Esophagus (tissue), 2 donors: ENCODE measurements around the gene SSR4. TPM values are rescaled to one million over a fixed set of nuclear protein-coding genes. Genes with fewer than 3 reads are reported as not detected.

Source experiments
- H3K27ac ChIP-seq, 2 donors: one replicate each; pipeline ENCODE4 v1.5.1; 2013; ENCODE audit warnings: low read depth in 2 of 2, mild to moderate bottlenecking in 2 of 2, inconsistent platforms in 1 of 2, low read length in 1 of 2, moderate library complexity in 1 of 2
- H3K27me3 ChIP-seq, 2 donors: one replicate each; pipeline ENCODE4 v1.6.1; 2013; ENCODE audit warnings: low read length in 2 of 2, control low read depth in 1 of 2, mild to moderate bottlenecking in 1 of 2; ENCODE audit not compliant: insufficient read depth in 2 of 2, control insufficient read depth in 1 of 2
- H3K36me3 ChIP-seq, 2 donors: one replicate each; pipeline ENCODE4 v1.6.1; 2013; ENCODE audit warnings: low read length in 1 of 2; ENCODE audit not compliant: control insufficient read depth in 2 of 2, insufficient read depth in 2 of 2
- H3K4me1 ChIP-seq, 2 donors: one replicate each; pipeline ENCODE4 v1.6.1; 2013; ENCODE audit warnings: low read length in 1 of 2; ENCODE audit not compliant: control insufficient read depth in 2 of 2, insufficient read depth in 2 of 2
- H3K4me3 ChIP-seq, 2 donors: one replicate each; pipeline ENCODE4 v1.5.1; 2013; ENCODE audit warnings: low read length in 2 of 2, mild to moderate bottlenecking in 2 of 2, low read depth in 1 of 2, moderate library complexity in 1 of 2
- H3K9me3 ChIP-seq, 2 donors: one replicate each; pipeline ENCODE4 v1.6.1; 2013; ENCODE audit warnings: mild to moderate bottlenecking in 2 of 2, low read depth in 1 of 2, low read length in 1 of 2, moderate library complexity in 1 of 2; ENCODE audit not compliant: control insufficient read depth in 2 of 2, insufficient read depth in 1 of 2
- WGBS, 2 donors: extraction: QIAGEN DNeasy Blood & Tissue Kit; methylation state at CpG; one replicate each; pipeline ENCODE4 v1.1.7; 2013; 5-methylcytosine and 5-hydroxymethylcytosine counted together
- polyA plus RNA-seq, 2 donors: library from polyadenylated mRNA; stranded (reverse); fragments of 200-250 nt; gene quantifications; one replicate each; pipeline ENCODE4 v1.2.3, GENCODE V29; 2013
- donor health status: healthy with polysubstance abuse.
- donor health status: Bipolar disorder and iron deficiency.

Gene SSR4
- polyA plus RNA-seq, 2 donors, result 308 to 359 TPM

DNA sequence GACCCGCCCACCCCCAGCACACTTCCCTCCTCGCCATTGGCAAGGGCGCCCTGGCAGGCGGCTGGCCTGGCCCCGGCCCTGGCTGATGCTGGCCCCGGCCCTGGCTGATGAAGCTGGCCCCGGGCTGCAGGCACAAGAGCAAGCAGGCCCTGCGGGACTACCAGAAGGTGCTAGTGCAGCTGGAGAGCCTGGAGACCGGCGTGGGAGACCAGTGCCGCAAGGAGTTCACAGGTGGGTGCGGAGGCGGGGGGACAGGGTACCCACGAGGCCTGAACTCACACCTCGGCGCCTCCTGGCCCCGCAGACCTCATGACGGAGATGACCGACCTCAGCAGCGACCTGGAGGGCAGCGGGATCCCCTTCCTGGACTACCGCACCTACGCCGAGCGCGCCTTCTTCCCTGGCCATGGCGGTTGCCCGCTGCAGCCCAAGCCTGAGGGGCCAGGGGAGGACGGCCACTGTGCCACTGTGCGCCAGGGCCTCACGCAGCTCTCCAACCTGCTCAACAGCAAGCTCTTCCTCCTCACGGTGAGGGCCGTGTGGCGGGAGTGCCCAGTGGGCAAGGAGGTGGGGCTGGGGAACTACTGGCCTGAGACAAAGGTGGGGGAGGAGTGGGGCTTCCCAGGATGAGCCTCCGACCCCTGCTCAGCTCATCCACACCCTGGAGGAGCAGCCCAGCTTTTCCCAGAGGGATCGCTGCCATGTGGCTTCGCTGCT is 19.7 kb upstream of the SSR4 start:
- Histone ChIP-seq H3K36me3 (peaks cover 0 to 6% of the 10 kb centered on the region in 2 donors), H3K27me3 (no peaks in the 10 kb centered on the region), H3K4me3 (no peak overlapping the region), H3K9me3 (no peaks in the 10 kb centered on the region), H3K4me1 (no peaks in the 10 kb centered on the region), H3K27ac (no peak overlapping the region)
- WGBS, 2 donors, result 90 to 91% methylated on average over 37 of the region's 37 CpGs

DNA sequence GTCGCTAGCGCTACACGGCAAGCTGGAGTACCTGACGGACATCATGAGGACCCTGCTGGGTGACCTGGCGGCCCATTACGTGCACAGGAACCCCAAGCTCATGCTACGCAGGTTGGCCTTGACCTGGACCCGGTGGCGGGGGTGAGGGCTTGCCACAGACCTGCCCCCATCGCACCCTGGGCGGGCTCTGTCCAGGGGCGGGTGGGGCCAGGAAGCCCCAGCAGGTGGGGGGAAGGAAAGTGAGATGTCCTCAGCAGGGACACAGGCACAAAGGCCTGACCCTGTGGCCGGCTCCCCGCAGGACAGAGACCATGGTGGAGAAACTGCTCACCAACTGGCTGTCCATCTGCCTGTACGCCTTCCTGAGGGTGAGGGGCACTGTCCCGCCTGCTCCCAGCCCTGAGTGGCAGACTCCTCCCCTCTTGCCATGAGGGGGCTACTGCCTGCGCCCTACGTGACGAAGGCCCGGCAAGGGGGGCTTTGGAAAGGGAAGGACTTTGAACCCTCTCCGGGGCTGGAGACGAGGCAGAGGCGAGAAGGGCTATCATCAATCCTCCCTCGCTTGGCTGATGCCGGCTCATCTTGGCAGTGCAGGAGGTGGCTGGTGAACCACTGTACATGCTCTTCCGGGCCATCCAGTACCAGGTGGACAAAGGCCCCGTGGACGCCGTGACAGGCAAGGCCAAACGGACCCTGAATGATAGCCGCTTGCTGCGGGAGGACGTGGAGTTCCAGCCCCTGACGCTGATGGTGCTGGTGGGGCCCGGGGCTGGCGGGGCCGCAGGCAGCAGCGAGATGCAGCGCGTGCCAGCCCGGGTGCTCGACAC is 19.0 kb upstream of the SSR4 start:
- Histone ChIP-seq H3K27ac (no peak overlapping the region), H3K4me3 (no peak overlapping the region), H3K36me3 (peaks cover 0 to 6% of the 10 kb centered on the region in 2 donors), H3K27me3 (no peaks in the 10 kb centered on the region), H3K9me3 (no peaks in the 10 kb centered on the region), H3K4me1 (no peaks in the 10 kb centered on the region)
- 95% methylated on average over 39 to 42 of the region's 42 CpGs for WGBS, 2 donors

DNA sequence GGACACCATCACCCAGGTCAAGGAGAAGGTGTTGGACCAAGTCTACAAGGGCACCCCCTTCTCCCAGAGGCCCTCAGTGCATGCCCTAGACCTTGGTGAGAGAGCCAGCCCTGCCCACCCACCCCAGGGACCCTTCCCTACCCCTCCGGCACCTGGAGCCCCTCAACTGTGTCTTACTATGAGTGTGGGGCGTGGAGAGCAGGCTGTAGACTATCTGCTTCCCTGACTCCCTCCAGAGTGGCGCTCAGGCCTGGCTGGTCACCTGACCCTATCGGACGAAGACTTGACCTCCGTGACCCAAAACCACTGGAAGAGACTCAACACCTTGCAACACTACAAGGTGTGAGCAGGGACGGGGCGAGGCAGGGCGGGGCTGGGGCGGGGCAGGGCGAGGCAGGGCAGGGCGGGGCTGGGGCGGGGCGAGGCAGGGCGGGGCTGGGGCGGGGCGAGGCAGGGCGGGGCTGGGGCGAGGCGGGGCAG is 18.3 kb upstream of the SSR4 start:
- H3K27me3 ChIP-seq, result no peaks in the 10 kb centered on the region
- no peaks in the 10 kb centered on the region for H3K4me1 ChIP-seq
- H3K27ac ChIP-seq, result no peak overlapping the region
- peaks cover 0 to 6% of the 10 kb centered on the region in 2 donors for H3K36me3 ChIP-seq
- 67 to 73% methylated on average over 14 to 15 of the region's 20 CpGs for WGBS, 2 donors
- no peak overlapping the region for H3K4me3 ChIP-seq
- H3K9me3 ChIP-seq, result no peaks in the 10 kb centered on the region

DNA sequence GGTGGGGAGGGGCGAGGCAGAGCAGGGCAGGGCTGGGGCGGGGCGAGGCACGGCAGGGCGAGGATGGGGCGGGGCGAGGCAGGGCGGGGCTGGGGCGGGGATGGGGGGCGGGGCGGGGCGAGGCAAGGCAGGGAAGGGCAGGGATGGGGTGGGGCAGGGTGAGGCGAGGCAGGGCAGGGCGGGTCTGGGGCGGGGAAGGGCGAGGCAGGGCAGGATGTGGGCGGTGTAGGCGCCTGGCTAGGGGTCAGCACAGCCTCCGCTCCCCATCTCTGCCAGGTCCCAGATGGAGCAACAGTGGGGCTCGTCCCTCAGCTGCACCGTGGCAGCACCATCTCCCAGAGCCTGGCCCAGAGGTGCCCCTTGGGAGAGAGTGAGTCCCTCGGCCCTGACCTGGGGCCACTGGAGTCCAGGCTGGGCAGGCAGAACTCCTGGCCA is 17.8 kb upstream of the SSR4 start:
- H3K36me3 ChIP-seq, result peaks cover 0 to 3% of the 10 kb centered on the region in 2 donors
- H3K27ac ChIP-seq, result no peak overlapping the region
- WGBS, 2 donors, result 83 to 100% methylated on average over 2 to 7 of the region's 22 CpGs
- no peaks in the 10 kb centered on the region for H3K4me1 ChIP-seq
- H3K27me3 ChIP-seq, result no peaks in the 10 kb centered on the region
- no peaks in the 10 kb centered on the region for H3K9me3 ChIP-seq
- H3K4me3 ChIP-seq, result no peak overlapping the region

DNA sequence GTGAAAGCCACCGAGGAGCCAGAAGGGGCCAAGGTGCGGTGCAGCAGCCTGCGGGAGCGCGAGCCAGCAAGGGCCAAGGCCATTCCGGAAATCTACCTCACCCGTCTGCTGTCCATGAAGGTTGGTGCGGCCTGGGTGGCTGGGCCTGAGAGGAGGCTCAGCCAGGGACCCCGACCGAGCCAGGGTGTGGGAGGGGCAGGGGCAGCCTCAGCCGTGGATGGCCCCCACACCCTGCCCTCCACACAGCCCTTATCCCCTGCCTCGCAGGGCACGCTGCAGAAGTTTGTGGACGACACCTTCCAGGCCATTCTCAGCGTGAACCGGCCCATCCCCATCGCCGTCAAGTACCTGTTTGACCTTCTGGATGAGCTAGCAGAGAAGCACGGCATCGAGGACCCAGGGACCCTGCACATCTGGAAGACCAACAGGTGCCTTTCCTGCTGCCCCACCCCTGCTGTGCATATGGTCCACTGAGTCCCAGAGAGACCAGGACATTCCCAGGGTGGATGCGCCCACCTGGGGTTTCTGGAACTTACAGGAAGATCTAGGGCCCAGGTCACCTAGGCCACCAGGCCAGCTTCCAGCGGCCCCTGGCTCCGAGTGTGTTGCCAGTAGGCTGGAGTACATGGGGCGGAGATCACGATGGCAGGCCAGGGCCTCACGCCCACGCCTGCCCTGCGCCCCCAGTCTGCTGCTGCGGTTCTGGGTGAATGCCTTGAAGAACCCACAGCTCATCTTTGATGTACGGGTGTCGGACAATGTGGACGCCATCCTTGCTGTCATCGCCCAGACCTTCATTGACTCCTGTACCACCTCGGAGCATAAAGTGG is 17.0 kb upstream of the SSR4 start:
- H3K27ac ChIP-seq, result no peak overlapping the region
- WGBS, 2 donors, result 84 to 85% methylated on average over 32 to 34 of the region's 34 CpGs

DNA sequence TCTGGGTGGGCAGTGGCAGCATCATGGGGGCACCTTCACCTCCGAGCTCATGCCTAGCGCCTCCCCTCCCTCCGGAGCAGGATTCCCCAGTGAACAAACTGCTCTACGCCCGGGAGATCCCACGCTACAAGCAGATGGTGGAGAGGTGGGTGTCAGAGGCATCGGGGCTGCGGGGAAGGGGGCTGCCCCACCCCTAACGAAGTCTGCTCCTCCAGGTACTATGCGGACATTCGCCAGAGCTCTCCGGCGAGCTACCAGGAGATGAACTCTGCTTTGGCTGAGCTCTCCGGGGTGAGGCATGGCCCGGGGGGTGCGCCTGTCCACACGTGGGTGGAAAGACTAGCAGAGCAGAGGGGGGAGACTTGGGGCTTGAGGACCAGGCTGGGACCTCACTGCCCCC is 16.3 kb upstream of the SSR4 start:
- no peak overlapping the region for H3K4me3 ChIP-seq
- no peaks in the 10 kb centered on the region for H3K27me3 ChIP-seq
- H3K4me1 ChIP-seq, result no peaks in the 10 kb centered on the region
- no peaks in the 10 kb centered on the region for H3K9me3 ChIP-seq
- peaks cover 0 to 3% of the 10 kb centered on the region in 2 donors for H3K36me3 ChIP-seq
- no peak overlapping the region for H3K27ac ChIP-seq
- WGBS, 2 donors, result 52 to 75% methylated on average over 17 of the region's 17 CpGs

More for the DNA sequence above, 17.0 kb upstream of the SSR4 start:
- H3K9me3 ChIP-seq, result no peaks in the 10 kb centered on the region
- peaks cover 0 to 3% of the 10 kb centered on the region in 2 donors for H3K36me3 ChIP-seq
- H3K27me3 ChIP-seq, result no peaks in the 10 kb centered on the region
- no peaks in the 10 kb centered on the region for H3K4me1 ChIP-seq
- H3K4me3 ChIP-seq, result no peak overlapping the region

DNA sequence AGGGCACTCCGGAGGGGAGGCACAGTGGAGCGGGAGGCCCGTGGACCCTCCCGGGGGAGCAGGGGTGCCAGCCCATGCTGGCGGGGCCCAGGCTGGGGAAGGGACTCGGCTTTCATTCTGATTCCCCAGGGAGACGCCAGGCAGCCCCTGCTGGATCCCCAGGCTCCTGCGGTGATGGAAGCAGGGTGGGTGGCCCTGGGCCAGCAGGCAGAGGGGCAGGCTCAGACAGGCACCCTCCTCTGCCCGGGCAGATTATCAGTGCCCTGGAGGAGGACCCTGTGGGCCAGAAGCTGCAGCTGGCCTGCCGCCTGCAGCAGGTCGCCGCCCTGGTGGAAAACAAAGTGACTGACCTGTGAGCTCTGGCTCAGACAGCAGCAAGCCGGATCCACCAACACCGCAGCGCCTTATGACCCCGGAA is 15.8 kb upstream of the SSR4 start:
- Histone ChIP-seq H3K4me1 (no peaks in the 10 kb centered on the region), H3K36me3 (peaks cover 0 to 3% of the 10 kb centered on the region in 2 donors), H3K27me3 (no peaks in the 10 kb centered on the region), H3K9me3 (no peaks in the 10 kb centered on the region), H3K27ac (no peak overlapping the region), H3K4me3 (no peak overlapping the region)
- WGBS, 2 donors, result 47 to 61% methylated on average over 16 of the region's 16 CpGs

DNA sequence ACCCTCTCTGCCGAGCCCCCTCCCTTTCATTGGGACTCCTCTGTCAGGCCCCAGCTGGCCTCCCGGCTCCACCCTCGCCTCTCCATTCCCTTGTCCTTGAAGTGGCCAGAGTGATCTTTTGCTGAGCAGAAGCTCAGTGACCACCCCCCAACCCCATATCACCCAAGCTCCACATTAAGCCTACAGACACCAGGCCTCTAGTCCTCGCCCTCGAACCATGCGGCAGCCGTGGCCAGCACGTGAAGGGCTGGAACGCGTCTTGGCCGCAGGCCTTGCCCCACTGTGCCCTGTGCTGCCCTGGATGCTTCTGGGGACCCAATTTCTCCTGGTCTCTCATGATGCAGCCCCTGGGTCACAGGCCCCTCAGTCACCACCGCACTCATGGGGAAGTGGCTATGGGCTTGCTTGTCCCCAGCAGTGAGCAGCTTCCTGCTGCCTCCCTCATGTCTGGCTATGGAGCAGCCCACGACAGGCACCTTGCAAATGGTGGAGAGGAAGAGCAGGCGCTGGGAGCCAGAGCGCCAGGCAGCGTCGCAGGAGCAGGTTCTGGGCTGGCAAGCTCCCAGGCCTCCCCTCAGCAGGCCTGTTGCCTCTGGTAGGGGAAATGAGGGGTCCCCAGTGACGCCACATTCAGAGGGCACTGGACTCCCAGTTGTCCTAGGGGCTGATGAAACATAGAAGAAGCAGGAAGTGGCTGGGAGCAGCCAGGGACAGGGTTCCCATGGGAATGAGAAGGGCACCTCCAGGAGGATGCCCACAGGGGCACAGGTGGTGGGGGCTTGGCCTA is 14.4 kb upstream of the SSR4 start:
- no peak overlapping the region for H3K4me3 ChIP-seq
- WGBS, 2 donors, result 77 to 81% methylated on average over 18 of the region's 18 CpGs
- H3K36me3 ChIP-seq, result peaks cover 0 to 4% of the 10 kb centered on the region in 2 donors
- H3K27me3 ChIP-seq, result no peaks in the 10 kb centered on the region
- no peaks in the 10 kb centered on the region for H3K9me3 ChIP-seq
- no peaks in the 10 kb centered on the region for H3K4me1 ChIP-seq
- no peak overlapping the region for H3K27ac ChIP-seq
